D721Med (cell line): ENCODE measurements around the gene DNASE1.

Experiments used
- DNase-seq: peaks from one replicate; pipeline ENCODE4 v3.0.0; 2011; ENCODE audit warnings: low spot score; ENCODE audit not compliant: insufficient read length
- FAIRE-seq: peaks from 2 replicates; lab custom pipeline; 2011; peaks lifted over from hg19 to GRCh38; lab: Jason Lieb, UNC
- TF ChIP-seq, protein P1 (sequence below): IDR thresholded peaks from 2 replicates; pipeline ENCODE4 v1.5.1; 2012; ENCODE audit warnings: mild to moderate bottlenecking, control low read depth; ENCODE audit not compliant: insufficient read depth; ENCODE audit errors: missing control alignments

Gene DNASE1

DNA sequence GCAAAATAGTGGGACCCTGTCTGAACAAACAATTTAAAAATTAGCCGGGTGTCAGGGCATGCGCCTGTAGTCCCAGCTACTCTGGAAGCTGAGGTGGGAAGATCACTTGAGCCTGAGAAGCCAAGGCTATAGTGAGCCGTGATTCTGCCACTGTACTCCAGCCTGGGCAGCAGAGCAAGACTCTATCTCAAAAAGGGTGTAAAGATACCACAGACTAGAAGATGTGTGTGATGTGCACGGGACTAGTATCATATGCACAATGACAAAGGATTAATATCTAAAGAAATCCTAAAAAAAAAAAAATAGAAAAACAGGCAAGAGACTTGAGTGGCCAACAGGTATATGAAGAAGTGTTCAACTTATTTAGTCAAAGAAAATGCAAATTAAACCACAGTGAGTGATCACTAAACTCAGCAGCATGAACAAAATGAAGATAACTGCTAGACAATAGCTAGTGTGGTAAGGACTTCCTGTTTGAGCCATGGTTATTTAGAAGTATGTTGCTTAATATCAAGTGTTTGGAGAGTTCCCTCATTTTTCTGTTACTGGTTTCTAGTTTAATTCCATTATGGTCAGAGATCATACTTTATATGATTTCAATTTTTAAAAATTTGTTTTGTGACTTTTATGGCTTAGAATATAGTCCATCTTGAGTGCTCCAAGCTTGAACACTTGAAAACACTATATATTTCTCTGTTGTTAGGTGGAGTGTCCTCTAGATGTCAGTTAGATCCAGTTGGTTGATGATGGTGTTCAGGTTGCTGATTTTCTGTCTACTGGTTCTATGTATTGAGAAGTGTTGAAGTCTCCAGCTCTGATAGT lies 28.4 kb upstream of the DNASE1 start:
- TF ChIP-seq, protein P1, sequence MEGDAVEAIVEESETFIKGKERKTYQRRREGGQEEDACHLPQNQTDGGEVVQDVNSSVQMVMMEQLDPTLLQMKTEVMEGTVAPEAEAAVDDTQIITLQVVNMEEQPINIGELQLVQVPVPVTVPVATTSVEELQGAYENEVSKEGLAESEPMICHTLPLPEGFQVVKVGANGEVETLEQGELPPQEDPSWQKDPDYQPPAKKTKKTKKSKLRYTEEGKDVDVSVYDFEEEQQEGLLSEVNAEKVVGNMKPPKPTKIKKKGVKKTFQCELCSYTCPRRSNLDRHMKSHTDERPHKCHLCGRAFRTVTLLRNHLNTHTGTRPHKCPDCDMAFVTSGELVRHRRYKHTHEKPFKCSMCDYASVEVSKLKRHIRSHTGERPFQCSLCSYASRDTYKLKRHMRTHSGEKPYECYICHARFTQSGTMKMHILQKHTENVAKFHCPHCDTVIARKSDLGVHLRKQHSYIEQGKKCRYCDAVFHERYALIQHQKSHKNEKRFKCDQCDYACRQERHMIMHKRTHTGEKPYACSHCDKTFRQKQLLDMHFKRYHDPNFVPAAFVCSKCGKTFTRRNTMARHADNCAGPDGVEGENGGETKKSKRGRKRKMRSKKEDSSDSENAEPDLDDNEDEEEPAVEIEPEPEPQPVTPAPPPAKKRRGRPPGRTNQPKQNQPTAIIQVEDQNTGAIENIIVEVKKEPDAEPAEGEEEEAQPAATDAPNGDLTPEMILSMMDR: no peak
- DNase-seq (no peak), FAIRE-seq (no peak)

DNA sequence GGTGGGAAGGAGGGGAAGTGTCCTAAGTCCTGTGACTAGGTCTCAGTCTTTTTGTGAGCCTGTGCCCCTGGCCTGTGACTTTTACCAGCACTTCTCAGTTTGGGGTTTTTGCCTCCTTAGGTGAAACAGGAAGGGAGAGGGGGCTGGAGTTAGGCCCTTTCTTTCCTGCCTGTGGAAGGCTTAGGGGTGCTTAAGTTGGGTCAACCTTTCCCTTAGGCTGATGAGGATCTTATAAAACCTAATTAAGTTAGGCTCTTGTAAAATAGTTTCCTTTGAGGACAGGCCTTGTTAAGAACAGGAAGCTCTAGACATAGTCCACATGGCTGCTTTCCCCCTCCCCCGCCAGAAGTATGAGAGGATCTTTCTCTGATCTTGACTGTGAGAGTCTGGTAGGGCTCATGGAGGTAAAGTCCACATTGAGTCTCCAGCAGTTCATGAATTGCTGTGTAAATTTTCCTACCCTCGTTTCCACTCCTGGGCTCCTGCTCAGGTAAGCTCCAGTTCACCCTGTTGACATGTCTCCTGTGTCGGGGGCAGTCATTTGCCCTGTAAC lies 17.0 kb upstream of the DNASE1 start:
- FAIRE-seq (no peak), DNase-seq (no peak)
- TF ChIP-seq, protein P1: no peak

DNA sequence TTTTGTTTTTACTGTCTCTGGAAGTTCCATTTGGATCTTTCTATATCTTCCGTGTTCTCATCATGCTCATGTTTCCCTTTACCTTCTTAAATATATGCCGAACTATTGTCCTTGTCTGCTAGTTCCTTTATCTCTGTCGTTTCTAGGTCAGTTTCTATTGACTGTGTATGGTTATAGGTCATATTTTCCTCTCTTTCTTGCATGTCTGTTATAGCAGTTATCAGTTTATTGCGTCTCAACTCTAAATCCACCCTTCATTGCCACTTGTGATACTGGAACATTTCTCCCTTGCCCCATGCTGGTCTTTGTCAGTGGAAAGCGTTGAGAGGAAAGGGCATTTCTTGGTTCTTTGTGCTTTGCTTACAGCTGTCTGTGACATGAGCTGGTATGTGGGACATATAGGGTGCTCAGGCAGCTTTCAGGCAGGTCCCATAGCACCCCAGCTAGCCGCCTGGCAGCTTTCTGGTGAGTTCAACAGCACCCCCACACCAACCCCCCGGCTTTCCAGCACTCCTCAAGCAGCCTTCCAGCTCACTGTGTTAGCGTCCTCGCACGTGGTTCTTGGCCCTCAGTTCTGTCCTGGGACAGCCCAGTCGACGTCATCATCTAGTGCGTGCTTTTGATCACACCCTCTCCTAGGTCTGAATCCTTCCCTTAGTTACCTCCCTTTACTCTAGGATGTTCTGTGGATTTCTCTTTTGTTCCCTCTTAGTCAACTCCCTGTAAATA lies 15.4 kb upstream of the DNASE1 start:
- TF ChIP-seq, protein P1: no peak
- FAIRE-seq: no peak
- DNase-seq: no peak

DNA sequence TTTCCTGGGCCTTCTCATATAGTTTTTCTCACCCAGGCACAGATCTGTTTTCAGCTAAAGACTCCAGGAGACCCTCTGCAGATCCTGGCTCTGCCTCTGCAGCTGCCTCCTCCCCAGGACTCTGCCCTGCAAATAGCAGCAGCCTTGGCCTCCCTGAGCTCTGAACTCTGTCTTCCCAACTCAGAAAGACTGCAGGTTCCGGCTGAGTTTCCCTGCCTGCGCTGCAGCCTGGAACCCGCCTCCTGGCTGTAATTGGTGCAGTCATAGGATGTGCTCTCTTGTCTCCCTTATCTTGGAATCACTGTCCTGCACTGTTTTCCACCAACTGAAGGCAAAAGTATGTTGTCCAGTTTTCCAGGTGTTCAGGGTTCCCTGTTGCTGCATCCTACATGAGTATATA lies 14.3 kb upstream of the DNASE1 start:
- TF ChIP-seq, protein P1: no peak
- no peak for FAIRE-seq
- DNase-seq: no peak

DNA sequence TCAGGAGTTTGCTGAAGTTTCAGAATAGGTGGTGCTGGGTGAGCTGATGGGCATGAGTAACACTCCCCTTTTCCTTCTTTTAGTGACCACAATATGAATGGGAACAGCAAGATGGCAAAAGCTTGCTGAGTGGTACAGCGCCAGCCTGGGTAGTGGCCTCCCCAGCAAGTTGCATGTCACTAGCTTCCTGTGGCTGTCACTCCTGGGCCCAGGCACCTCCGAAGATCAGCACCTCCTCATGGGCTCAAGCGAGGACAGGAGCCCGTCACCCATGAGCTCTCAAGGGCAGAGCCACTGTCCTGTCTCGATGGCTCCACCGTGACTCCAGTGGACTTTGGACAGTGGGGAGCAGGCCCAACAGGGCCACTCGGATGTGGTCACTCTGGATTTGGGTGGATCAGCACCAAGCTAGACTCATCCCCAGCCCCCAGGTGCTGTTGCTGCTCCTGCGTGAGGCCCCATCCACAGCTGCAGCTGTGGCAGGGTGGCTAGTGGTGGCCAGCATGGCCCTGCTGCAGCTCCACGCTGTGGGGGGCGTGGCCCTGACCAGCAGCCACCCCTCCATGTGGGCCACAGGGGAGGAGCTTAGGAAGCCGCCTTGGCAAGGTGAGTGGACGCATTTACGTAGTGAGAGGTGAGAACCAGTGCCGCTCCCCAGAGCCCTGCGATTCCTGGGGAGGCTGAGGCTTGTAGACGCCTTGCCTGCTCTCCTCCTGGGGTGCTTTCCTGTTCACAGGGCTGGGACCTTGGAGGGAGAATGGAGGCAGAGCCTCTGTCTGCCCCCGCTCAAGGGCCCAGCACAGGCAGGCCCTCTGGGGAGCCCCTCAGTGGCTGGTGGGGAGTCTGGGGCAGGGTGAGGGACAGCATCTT lies 13.6 kb upstream of the DNASE1 start:
- no peak for FAIRE-seq
- TF ChIP-seq, protein P1: no peak
- no peak for DNase-seq

DNA sequence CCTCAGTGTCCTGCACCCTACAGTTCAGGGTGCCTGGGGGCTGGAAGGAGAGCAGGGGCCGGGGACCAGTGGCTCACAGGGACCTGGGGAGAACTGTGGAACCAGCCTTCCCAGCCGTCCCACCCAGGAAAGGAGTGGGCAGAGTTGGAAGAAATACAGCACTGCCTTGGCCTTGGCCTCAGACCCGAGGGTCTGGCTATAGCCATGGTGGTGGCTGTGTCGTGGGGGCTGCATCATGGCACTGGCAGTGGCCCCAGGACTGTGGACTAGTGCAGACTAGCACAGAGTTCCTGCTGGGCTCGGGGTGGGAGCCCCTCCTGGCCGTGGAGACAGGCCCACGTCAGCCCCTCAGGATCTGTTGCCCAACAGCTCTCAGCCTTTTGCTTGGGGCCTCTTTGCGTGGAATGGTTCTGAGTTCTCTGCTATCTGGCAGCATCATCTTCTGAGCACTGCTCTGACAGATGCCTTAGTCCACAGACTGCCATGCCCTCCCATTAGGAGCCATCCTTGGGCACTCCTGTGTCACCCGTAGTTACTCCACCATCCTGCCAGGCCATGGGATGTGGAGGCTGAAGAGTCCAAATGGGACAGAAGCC lies 12.6 kb upstream of the DNASE1 start:
- no peak for DNase-seq
- TF ChIP-seq, protein P1: no peak
- FAIRE-seq: no peak
